Adrenal gland (tissue), 12 donors: ENCODE measurements around the gene WDR59. TPM values are rescaled to one million over a fixed set of nuclear protein-coding genes. Genes with fewer than 3 reads are reported as not detected.
"Not testable (repeated sequence)": the region's sequence is repeated elsewhere in the genome, so short reads cannot be mapped to it uniquely, and the experiment has no call there.

Source experiments
- DNase-seq, 7 donors: peaks; one replicate each; pipeline ENCODE4 v3.0.0-alpha.2; 2019 to 2020
- H3K27ac ChIP-seq, 5 donors: fragments of 200-600 bp; sonication (generic) in 4 of 5; 1 replicate in 3 of 5; 2 replicates in 2 of 5; pipeline versions ENCODE4 v1.5.1 to v1.8.0; 2016 to 2020; ENCODE audit warnings: mild to moderate bottlenecking in 1 of 5
- H3K27me3 ChIP-seq: fragments of 200-600 bp; 2 replicates; pipeline ENCODE4 v1.8.0; 2021
- H3K36me3 ChIP-seq, 2 donors: fragments of 200-600 bp; replicated peaks in 1 of 2; 1 replicate in 1 of 2; 2 replicates in 1 of 2; pipeline versions ENCODE4 v1.5.1 to v1.8.0; 2018 to 2022
- H3K4me1 ChIP-seq, 2 donors: fragments of 200-600 bp; replicated peaks in 1 of 2; 1 replicate in 1 of 2; 2 replicates in 1 of 2; pipeline versions ENCODE4 v1.5.1 to v1.8.0; 2018 to 2021
- H3K4me3 ChIP-seq, 4 donors: fragments of 200-600 bp; sonication (generic) in 3 of 4; one replicate each; pipeline ENCODE4 v1.5.1; 2016 to 2018
- H3K9me3 ChIP-seq, 3 donors: fragments of 200-600 bp; sonication (generic) in 1 of 3; replicated peaks in 1 of 3; 1 replicate in 2 of 3; 2 replicates in 1 of 3; pipeline versions ENCODE4 v1.5.1 to v1.8.0; 2016 to 2021
- POLR2A ChIP-seq, 2 donors: fragments of 450-650 bp; IDR thresholded peaks; one replicate each; pipeline ENCODE4 v1.6.1; 2017; ENCODE audit warnings: antibody characterized with exemption in 2 of 2, mild to moderate bottlenecking in 2 of 2, moderate library complexity in 1 of 2
- WGBS, 4 donors: extraction: QIAGEN DNeasy Blood & Tissue Kit in 2 of 4; methylation state at CpG; one replicate each; pipeline versions ENCODE4 v1.1.5 to v1.1.7; 2013 to 2017; 5-methylcytosine and 5-hydroxymethylcytosine counted together
- intact Hi-C, 2 donors: fragments of 100-400 bp; cut with DNase I; formaldehyde crosslinking; loops; one replicate each; pipeline versions ENCODE4 v1.14.1 to v1.15.0; 2022 to 2023
- polyA plus RNA-seq, 3 donors: library from polyadenylated mRNA; stranded (reverse); fragments of 200-250 nt in 2 of 3; fragments of 350-450 nt in 1 of 3; fragmentation: Illumina TruSeq in 1 of 3; extraction: RNeasy Lipid Tissue Mini Kit (QIAGEN cat#74804) in 1 of 3; gene quantifications; one replicate each; pipeline ENCODE4 v1.2.3, GENCODE V29; 2013 to 2014
- total RNA-seq, 9 donors: library from RNA; depleted of rRNA in 4 of 9; stranded (reverse); fragments of >200 nt in 4 of 9; fragments of 120-200 nt in 1 of 9; fragmentation: NEBNext Ultra II Directional in 1 of 9; extraction: Animal tissue kit (Norgen Biotek cat#: 25700) in 1 of 9; gene quantifications; one replicate each; pipeline versions ENCODE4 v1.1.0 to v1.2.4, GENCODE V29; 2013 to 2023
- TF ChIP-seq, protein P1 (sequence below), 6 experiments: fragments of 450-650 bp in 4 of 6; fragments of 200-600 bp in 2 of 6; sonication (generic) in 1 of 6; IDR thresholded peaks; 1 replicate in 5 of 6; 2 replicates in 1 of 6; pipeline versions ENCODE4 v1.5.1 to v1.8.0; 2016 to 2021; ENCODE audit warnings: antibody characterized with exemption in 6 of 6, mild to moderate bottlenecking in 2 of 6, moderate library complexity in 1 of 6
- donor health status: healthy with polysubstance abuse.
- donor health status: Bipolar disorder and iron deficiency.
- donor health status: DM: yes; HTN: yes; CAD: no.
- donor health status: DM: no; HTN: no; CAD: no.
- donor health status: DM: no; HTN: no; CAD: no.
- donor health status: DM: yes; HTN: yes; CAD: no.

WDR59 gene
- total and polyA plus RNA-seq, 12 donors = 21.5 to 130 (median 64.1) TPM

DNA sequence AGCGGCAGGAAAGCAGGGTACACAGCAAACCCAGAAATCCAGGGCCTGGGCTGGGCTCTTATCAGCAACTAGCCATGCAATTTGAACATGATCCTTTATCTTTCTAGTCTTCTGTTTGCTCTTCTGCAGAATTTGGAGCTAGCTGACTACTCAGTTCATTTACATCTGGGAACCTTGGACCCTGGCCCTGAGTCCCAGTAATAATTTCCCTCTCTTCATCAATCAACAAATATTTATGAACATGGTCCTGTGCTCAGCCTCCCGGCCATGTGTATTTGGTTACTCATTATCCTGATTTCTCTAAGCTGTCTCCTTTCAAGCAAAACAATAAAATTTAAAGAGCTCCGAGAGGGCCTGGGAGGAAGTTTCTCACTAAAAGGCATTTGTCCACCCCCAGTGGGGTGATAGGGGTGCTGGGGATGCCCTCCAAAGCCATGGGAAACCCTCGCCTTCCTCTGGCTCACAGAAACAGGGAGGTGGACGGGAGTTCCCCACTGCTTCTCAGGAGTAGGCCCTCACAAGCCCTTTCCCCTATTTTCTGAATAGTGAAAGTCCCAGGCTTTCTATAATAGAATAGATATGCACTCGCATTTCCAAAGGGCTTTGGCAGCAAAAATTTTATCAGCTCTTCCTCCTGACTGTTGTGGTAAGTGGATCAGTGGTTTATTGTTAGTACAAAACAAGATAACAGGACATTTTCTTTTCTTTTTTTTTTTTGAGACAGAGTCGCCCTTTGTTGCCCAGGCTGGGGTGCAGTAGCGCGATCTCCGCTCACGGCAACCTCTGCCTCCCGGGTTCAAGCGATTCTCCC is 6.9 kb upstream of the WDR59 start:
- peak overlapping the region in 4 of 5 donors; percentile 64 to 89 (median 82) for H3K27ac ChIP-seq
- TF ChIP-seq, protein P1, sequence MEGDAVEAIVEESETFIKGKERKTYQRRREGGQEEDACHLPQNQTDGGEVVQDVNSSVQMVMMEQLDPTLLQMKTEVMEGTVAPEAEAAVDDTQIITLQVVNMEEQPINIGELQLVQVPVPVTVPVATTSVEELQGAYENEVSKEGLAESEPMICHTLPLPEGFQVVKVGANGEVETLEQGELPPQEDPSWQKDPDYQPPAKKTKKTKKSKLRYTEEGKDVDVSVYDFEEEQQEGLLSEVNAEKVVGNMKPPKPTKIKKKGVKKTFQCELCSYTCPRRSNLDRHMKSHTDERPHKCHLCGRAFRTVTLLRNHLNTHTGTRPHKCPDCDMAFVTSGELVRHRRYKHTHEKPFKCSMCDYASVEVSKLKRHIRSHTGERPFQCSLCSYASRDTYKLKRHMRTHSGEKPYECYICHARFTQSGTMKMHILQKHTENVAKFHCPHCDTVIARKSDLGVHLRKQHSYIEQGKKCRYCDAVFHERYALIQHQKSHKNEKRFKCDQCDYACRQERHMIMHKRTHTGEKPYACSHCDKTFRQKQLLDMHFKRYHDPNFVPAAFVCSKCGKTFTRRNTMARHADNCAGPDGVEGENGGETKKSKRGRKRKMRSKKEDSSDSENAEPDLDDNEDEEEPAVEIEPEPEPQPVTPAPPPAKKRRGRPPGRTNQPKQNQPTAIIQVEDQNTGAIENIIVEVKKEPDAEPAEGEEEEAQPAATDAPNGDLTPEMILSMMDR (IDR thresholded peaks at IDR 0.05) = no peak
- TF ChIP-seq POLR2A (IDR thresholded peaks at IDR 0.05) = no peak
- no peaks in the 10 kb centered on the region for H3K9me3 ChIP-seq
- peaks cover 8 to 14% of the 10 kb centered on the region in 2 donors for H3K4me1 ChIP-seq
- H3K4me3 ChIP-seq = no peak overlapping the region
- intact Hi-C loops = no loop called here
- H3K27me3 ChIP-seq = no peaks in the 10 kb centered on the region
- peak in 5 of 7 donors; percentile 56 to 66 (median 62) for DNase-seq
- 53 to 61% (median 57%) methylated on average over 13 of the region's 13 CpGs for WGBS, 4 donors
- no peaks in the 10 kb centered on the region for H3K36me3 ChIP-seq

DNA sequence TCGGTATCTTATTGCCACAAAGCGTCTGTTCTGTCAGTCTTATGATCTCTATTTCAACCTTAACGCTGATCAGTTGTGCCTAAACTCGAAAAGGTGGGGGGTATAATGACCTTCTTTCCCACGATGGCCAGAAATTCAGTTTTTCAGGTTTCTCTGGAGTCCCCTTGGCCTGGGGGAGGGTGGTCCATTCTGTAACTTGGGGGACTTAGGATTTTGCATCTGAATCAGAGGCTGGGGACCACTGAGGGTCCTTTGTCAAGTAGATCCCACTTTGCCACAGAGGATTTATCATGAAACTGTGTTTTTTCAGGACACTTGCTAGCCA is 6.3 kb upstream of the WDR59 start:
- no peaks in the 10 kb centered on the region for H3K36me3 ChIP-seq
- WGBS, 4 donors = 79 to 89% (median 85%) methylated on average over 5 of the region's 5 CpGs
- no peak for DNase-seq
- H3K4me1 ChIP-seq = peaks cover 8 to 14% of the 10 kb centered on the region in 2 donors
- no peak overlapping the region for H3K4me3 ChIP-seq
- TF ChIP-seq POLR2A (IDR thresholded peaks at IDR 0.05) = no peak
- TF ChIP-seq, protein P1 (IDR thresholded peaks at IDR 0.05) = no peak
- no peaks in the 10 kb centered on the region for H3K27me3 ChIP-seq
- H3K9me3 ChIP-seq = no peaks in the 10 kb centered on the region
- peak overlapping the region in 3 of 5 donors; percentile 80 to 89 (median 83) for H3K27ac ChIP-seq
- intact Hi-C loops = no loop called here

DNA sequence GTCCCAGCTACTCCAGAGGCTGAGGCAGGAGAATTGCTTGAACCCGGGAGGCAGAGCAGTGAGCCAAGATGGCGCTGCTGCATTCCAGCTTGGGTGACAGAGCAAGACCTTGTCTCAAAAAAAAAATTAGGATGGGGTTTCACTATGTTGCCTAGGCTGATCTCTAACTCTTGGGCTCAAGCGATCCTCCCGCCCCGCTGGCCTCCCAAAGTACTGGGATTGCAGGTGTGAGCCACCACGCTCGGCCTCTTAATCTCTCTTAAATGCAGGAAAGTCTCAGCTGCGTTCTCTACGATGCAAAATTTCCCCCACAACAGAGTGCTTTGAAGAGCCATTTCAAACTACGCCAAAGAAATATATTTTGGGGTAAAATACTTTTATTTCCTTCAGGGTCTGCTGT is 5.9 kb upstream of the WDR59 start:
- no peaks in the 10 kb centered on the region for H3K36me3 ChIP-seq
- TF ChIP-seq POLR2A (IDR thresholded peaks at IDR 0.05) = no peak
- TF ChIP-seq, protein P1 (IDR thresholded peaks at IDR 0.05) = no peak
- intact Hi-C loops = no loop called here
- no peak for DNase-seq
- H3K9me3 ChIP-seq = no peaks in the 10 kb centered on the region
- no peak overlapping the region for H3K27ac ChIP-seq
- H3K4me1 ChIP-seq = peaks cover 8 to 14% of the 10 kb centered on the region in 2 donors
- WGBS, 4 donors = 96 to 98% (median 97%) methylated on average over 10 of the region's 10 CpGs
- H3K4me3 ChIP-seq = no peak overlapping the region
- H3K27me3 ChIP-seq = no peaks in the 10 kb centered on the region

DNA sequence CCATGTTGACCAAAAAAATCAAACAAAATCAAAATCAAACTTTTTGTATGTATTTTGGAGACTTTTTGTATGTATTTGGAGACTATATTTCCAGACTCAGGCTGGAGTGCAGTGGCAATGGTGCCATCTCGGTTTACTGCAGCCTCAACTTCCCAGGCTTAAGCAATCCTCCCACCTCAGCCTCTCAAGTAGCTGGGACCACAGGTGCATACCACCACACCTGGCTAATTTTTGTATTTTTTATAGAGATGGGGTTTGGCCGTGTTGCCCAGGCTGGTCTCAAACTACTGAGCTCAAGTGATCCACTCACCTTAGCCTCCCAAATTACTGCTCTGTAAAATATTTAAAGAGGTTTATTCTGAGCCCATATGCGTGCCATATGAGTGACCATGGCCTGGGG is 4.9 kb upstream of the WDR59 start:
- H3K27me3 ChIP-seq, H3K27ac ChIP-seq, H3K9me3 ChIP-seq, DNase-seq, H3K36me3 ChIP-seq, H3K4me3 ChIP-seq, intact Hi-C loops: not testable (repeated sequence)
- 89 to 93% (median 91%) methylated on average over 3 of the region's 3 CpGs for WGBS, 4 donors
- H3K4me1 ChIP-seq = peaks cover 8 to 14% of the 10 kb centered on the region in 2 donors
